ENCODE results near the gene ARSI.

Gene ARSI

GRCh38 chr5:150310246-150310645, 7.5 kb upstream of the ARSI start:
- no peak for TF ChIP-seq CTCF (IDR thresholded peaks at IDR 0.05; ENCODE audit: low read depth, low read length, missing control alignments)
- DNase-seq (ENCODE audit: low read depth) = no peak
- H3K4me3 ChIP-seq (ENCODE audit: low read depth, low read length) = no peak overlapping the region

- TF ChIP-seq CTCF (IDR thresholded peaks at IDR 0.05; ENCODE audit: low read depth, low read length, missing control alignments) = no peak
- DNase-seq (ENCODE audit: low read depth) = no peak
- H3K4me3 ChIP-seq (ENCODE audit: low read depth, low read length) = no peak overlapping the region
Measured at GRCh38 chr5:150309886-150310239, 7.2 kb upstream of the ARSI start.

GRCh38 chr5:150309101-150309885, 6.6 kb upstream of the ARSI start:
- TF ChIP-seq CTCF (IDR thresholded peaks at IDR 0.05; ENCODE audit: low read depth, low read length, missing control alignments) = no peak
- no peak overlapping the region for H3K4me3 ChIP-seq (ENCODE audit: low read depth, low read length)
- DNase-seq (ENCODE audit: low read depth) = no peak

- H3K4me3 ChIP-seq (ENCODE audit: low read depth, low read length) = no peak overlapping the region
- TF ChIP-seq CTCF (IDR thresholded peaks at IDR 0.05; ENCODE audit: low read depth, low read length, missing control alignments) = no peak
- DNase-seq (ENCODE audit: low read depth) = no peak
Measured at GRCh38 chr5:150307617-150308426, 5.1 kb upstream of the ARSI start.

GRCh38 chr5:150306775-150307174, 4.1 kb upstream of the ARSI start:
- TF ChIP-seq CTCF (IDR thresholded peaks at IDR 0.05; ENCODE audit: low read depth, low read length, missing control alignments) = no peak
- DNase-seq (ENCODE audit: low read depth) = no peak
- no peak overlapping the region for H3K4me3 ChIP-seq (ENCODE audit: low read depth, low read length)

- no peak for TF ChIP-seq CTCF (IDR thresholded peaks at IDR 0.05; ENCODE audit: low read depth, low read length, missing control alignments)
- H3K4me3 ChIP-seq (ENCODE audit: low read depth, low read length) = no peak overlapping the region
- DNase-seq (ENCODE audit: low read depth) = no peak
Measured at GRCh38 chr5:150305557-150305956, 2.9 kb upstream of the ARSI start.

Data from GM12864 (cell line).